ENCODE data around the gene EVI5L. TPM values are rescaled to one million over a fixed set of nuclear protein-coding genes. Genes with fewer than 3 reads are reported as not detected.

Gene EVI5L
- total and polyA plus RNA-seq, 2 of the 4 experiments (the other 2 are of a cell fraction) = 12.7 to 14.6 TPM

DNA sequence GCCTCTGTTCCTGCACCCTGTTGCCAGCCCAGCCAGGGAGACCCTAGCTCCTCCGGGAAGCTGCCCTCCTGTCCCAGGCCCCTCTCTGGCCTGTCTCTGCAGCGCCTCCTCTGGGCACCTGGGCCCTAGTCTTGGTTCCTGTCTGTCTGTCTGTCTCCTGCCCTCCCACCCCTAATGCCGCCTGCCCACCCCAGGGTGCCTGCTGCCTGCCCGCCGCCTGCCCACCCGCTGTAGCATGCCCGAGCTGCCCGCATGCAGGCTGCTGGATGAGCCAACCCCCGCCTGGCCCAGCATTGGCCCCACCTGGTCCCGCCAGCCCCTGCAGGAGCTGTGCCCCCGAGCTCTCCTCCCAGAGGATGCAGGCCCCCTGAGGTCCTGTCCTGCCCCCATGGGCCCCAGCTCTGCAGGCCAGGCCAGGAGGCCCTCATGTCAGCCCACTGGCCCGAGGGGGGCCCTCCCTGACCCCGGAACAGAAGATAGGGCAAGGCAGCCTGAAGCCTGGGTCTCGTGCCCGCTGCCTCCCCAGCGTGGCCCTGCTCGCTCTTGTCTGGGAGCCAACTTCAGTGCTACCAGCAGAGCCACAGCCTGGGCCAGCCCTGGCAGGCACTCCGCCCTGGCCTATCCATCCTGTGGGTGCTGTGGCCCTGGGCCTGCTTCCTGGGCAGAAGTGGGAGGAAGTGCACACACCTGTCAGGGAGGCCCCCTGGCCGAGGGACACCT is 78.9 kb downstream of the EVI5L start:
- no peak overlapping the region for H2BK5ac ChIP-seq (ENCODE audit: low read depth, low read length, poor library complexity, severe bottlenecking)
- H4K8ac ChIP-seq (ENCODE audit: low read depth in 2 of 2, low read length in 2 of 2) = no peak overlapping the region
- peaks cover 4% of the 10 kb centered on the region; the same call in 1 of the 2 replicates for H3K9me1 ChIP-seq (ENCODE audit: insufficient read depth, low read length)
- H3K18ac ChIP-seq (ENCODE audit: low read depth, low read length) = no peak overlapping the region
- H2BK20ac ChIP-seq (ENCODE audit: low read depth, low read length) = no peak overlapping the region
- no peak overlapping the region for H3K23ac ChIP-seq (ENCODE audit: low read depth, low read length)
- peaks cover 6% of the 10 kb centered on the region for H3K4me1 ChIP-seq (ENCODE audit: control insufficient read depth, insufficient read depth, low read length)
- no peak overlapping the region for H2AK9ac ChIP-seq (replicated peaks; ENCODE audit: low read depth, low read length, poor library complexity)
- H2BK15ac ChIP-seq (ENCODE audit: low read depth, low read length) = no peak overlapping the region
- intact Hi-C loops (cut with micrococcal nuclease) (no loop called here), dilution Hi-C loops (cut with HindIII; ENCODE audit: low sequenced_read_pairs, unreplicated experiment) (no loop called here), in situ Hi-C loops (cut with MboI; ENCODE audit: low sequenced_read_pairs) (no loop called here)
- no peak overlapping the region for H3K4me3 ChIP-seq (ENCODE audit: insufficient read depth, low read depth, low read length)
- no peak overlapping the region for H2AK5ac ChIP-seq (ENCODE audit: low read depth, low read length)
- H3K27me3 ChIP-seq (ENCODE audit: control insufficient read depth, insufficient read depth, low read length) = no peaks in the 10 kb centered on the region
- DNase-seq (no peak), ATAC-seq (ENCODE audit: low read depth) (no peak)
- no peak overlapping the region for H3K27ac ChIP-seq (ENCODE audit: insufficient read depth, low read length)
- TF ChIP-seq MXI1 (IDR thresholded peaks at IDR 0.05; ENCODE audit: borderline replicate concordance, low read depth, low read length) = no peak
- POLR2A ChIA-PET (ENCODE audit: unreplicated experiment) = interaction anchor here (1.2 kb wide), 1 partner anchor 11 kb away, joined by 4 read pairs; the partner anchor contains the start of gene SNAPC2
- H2BK120ac ChIP-seq (ENCODE audit: low read depth, low read length) = no peak overlapping the region
- WGBS, 2 experiments (ENCODE audit: extremely low coverage in 2 of 2, insufficient read length in 1 of 2) = 96% methylated on average over 7 of the region's 19 CpGs; no CpG with 5 or more reads in 1 of the 2 experiments
- no peak overlapping the region for H4K5ac ChIP-seq (ENCODE audit: low read depth, low read length)
- peaks cover 34% of the 10 kb centered on the region for H3K36me3 ChIP-seq (ENCODE audit: control insufficient read depth, insufficient read depth, low read length)
- H3K79me1 ChIP-seq (ENCODE audit: low read depth in 1 of 2, low read length in 2 of 2) = peaks cover 9 to 38% of the 10 kb centered on the region in 2 experiments; a peak in 3 of 4 replicates
- no peak overlapping the region for H4K91ac ChIP-seq (ENCODE audit: insufficient read depth, low read depth, low read length)
- H3K9ac ChIP-seq (ENCODE audit: low read depth, low read length) = no peak overlapping the region
- no peak overlapping the region for H3K56ac ChIP-seq (ENCODE audit: extremely low read depth, insufficient read depth, low read length)
- no peak overlapping the region for H2AFZ ChIP-seq (replicated peaks; ENCODE audit: low read length, poor library complexity)
- CTCF ChIA-PET = no interaction called here
- BruUV-seq (replicated peaks) = no TSS peak
- H4K20me1 ChIP-seq (ENCODE audit: insufficient read depth, low read length) = peaks cover 50% of the 10 kb centered on the region
- no peaks in the 10 kb centered on the region for H3K9me3 ChIP-seq (ENCODE audit: control insufficient read depth, insufficient read depth, low read length)
- no peak overlapping the region for H3K14ac ChIP-seq (replicated peaks; ENCODE audit: low read depth, low read length)
- no peak overlapping the region for H3K4ac ChIP-seq (ENCODE audit: low read depth, low read length)
- no peak overlapping the region for H3K4me2 ChIP-seq (ENCODE audit: low read depth, low read length)
